HG02798 (cell line): Measurements from ENCODE around the gene WNK2.
"Not testable (repeated sequence)": the region's sequence is repeated elsewhere in the genome, so short reads cannot be mapped to it uniquely, and the experiment has no call there.

Source experiments
- ATAC-seq: cut with Tn5 transposase; IDR thresholded peaks from one replicate; pipeline ENCODE4 v1.9.1; 2021; ENCODE audit warnings: mild to moderate bottlenecking; ENCODE audit not compliant: unreplicated experiment, poor library complexity

The WNK2 gene

GRCh38 chr9:93347371-93347975, 163.5 kb downstream of the WNK2 start:
- not testable (repeated sequence) for ATAC-seq

DNA sequence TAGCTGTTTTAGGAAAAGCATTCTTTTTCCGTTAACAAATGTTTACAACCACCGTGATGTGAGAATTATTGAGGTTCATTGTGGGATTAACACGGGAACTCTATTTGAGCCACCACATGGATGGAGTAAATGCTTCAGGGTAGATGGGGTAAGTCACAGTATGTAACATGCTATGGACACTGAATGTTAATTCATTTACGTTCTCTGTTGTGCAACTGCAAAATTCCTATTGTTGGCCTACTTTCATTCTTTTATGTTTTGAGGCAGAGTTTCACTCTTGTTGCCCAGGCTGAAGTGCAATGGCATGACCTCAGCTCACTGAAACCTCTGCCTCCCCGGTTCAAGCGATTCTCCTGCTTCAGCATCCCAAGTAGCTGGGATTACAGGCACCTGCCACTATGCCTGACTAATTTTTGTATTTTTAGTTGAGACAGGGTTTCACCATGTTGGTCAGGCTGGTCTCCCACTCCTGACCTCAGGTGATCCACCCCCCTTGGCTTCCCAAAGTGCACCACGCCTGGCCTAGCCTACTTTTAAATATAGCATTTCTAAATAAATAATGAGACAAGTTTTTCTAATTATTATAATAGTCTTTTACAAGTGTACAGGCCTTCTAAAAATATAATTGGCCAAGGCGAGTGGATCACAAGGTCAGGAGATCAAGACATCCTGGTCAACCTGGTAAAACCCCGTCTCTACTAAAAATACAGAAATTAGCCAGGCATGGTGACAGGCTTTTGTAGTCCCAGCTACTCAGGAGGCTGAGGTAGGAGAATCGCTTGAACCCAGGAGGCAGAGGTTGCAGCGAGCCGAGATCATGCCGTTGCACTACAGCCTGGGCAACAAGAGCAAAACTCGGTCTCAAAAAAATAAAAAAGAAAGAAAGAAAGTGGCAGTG, 169.7 kb downstream of the WNK2 start:
- ATAC-seq = not testable (repeated sequence)

GRCh38 chr9:93354451-93354850, 170.5 kb downstream of the WNK2 start:
- no peak for ATAC-seq

DNA sequence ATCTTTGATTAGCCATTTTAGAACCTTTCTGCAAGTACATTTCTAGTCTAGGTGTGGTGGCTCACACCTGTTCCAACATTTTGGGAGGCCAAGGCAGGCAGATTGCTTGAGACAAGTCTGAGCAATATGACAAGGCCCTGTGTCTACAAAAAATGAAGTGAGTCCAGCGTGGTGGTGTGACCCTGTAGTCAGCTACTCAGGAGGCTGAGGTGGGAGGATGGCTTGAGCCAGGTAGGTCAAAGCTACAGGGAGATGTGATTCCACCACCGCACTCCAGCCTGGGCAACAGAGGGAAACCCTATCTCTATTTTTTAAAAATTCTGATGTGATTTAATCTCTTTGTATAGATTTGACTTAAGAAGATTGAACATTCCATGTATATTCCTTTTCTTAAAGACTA, 171.9 kb downstream of the WNK2 start:
- no peak for ATAC-seq

- no peak for ATAC-seq
These were observed 173.7 kb downstream of the WNK2 start for GRCh38 chr9:93357649-93358048.

DNA sequence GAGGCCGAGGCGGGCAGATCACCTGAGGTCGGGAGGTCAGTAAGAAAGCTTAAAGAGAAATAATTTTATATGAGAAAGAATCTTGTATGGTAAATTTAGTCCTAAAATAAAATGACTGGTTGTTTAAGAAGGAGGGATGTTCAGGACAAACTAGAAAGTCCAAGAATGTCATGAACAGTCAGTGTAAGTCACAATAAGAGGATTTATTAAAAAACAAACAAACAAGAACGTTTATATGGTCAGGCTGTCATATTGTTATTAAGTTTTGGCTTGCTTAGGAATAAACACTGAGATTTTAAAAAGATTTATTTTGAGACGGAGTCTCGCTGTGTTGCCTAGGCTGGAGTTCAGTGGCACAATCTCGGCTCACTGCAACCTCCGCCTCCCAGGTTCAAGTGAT, 176.0 kb downstream of the WNK2 start:
- not testable (repeated sequence) for ATAC-seq

DNA sequence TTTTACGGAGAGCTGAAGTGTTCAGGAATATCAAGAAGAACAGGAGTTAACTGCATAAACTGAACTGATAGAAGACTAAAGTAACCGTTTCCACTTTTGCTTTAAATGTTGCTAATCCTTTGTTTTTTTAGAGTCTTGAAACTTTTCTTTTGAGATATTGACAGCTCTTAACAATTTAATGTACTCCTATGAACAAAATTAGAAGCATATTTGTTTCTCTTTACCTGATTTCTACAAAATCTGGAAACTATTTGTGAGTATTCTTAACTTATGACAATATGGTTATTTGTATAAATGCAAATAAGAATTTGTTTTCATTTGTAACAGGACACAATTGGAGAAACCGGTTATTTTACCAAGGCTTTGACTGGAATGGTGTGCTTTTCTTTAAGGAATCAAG, 178.1 kb downstream of the WNK2 start:
- no peak for ATAC-seq

- ATAC-seq = no peak
These were observed 180.9 kb downstream of the WNK2 start for GRCh38 chr9:93364734-93365426.

DNA sequence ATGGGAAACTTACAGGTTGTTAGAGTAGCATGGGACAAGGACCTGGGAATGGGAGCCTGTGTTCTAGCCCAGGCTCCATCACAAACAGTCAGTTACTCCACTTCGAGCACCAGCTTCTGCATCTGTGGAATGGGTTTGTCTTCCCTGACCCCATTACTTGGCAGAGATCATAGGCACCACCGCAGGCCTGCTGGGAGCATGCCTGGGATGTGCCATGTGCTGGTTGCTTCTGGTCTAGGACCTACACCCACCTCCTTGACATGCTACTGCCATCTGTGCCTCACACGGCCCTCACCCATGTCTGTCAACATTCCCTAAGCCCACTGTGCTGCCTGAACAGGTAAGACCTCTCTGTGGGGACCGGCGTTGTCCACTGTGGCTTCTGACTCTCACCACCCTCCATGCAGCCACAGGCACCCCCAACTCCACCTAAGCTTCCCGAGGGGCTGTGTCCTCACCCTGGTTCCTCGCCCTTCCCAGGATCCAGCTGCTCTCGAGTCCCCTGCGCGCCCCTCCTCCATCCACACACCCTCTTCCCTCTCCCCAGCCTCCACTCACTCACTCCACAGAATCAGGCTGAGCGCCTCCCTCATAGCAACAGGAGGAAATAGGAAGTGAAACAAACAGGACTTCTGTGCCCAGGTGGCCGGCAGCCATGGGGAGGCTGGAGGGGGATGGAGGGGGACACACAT, 181.6 kb downstream of the WNK2 start:
- ATAC-seq = no peak

DNA sequence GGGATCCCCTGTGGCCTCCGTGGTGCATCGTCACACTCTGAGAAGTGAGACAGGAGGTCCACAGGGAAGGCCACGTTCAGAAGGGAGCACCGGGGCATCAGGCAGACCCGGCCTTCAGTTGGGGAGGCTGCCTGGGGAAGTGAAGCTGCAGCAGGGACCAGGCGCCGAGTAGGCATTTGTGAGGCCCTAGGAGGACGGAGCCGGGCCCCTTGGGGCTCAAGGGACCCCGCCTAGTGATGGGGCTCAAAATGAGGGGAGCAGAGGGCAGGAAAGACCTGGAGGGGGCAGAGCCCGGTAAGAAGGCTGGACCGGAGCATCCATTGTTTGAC, 182.1 kb downstream of the WNK2 start:
- ATAC-seq = no peak

DNA sequence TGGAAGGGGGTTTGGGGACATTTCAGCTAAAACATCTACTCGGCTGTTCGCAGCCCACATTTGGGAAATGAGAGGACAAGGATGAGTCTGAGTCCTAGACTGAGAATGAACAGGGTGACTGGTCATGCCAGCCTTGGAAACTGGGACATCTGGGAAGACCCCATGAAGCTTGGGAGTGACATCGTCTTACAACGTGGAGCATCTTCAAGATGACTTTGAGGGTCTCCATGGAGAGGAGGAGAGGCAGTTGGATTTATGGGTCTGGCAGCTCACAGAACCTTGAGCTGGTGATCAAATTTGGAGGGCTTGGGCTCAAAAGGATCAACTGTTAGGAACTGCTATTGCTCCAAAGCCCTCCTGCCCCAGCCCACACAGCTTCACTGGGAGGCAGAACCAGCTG, 182.5 kb downstream of the WNK2 start:
- not testable (repeated sequence) for ATAC-seq

GRCh38 chr9:93368437-93368836, 184.5 kb downstream of the WNK2 start:
- ATAC-seq = no peak

DNA sequence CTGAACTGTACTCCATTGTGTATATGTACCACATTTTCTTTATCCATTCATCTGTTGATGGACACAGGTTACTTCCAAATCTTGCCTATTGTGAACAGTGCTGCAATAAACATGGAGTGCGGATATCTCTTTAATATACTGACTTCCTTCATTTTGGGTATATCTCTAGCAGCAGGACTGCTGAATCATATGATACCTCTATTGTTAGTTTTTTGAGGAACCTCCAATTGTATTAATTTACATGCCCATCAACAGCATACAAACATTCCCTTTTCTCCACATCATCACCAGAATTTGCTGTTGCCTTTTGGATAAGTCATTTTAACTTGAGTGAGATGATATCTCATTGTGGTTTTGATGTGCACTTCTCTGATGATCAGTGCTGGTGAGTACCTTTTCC, 185.7 kb downstream of the WNK2 start:
- ATAC-seq = no peak
